ENCODE results near the gene BSN. TPM values are rescaled to one million over a fixed set of nuclear protein-coding genes. Genes with fewer than 3 reads are reported as not detected.

Gene BSN
- total and polyA plus RNA-seq, 11 donors = 0.12 to 1.6 (median 0.75) TPM

DNA sequence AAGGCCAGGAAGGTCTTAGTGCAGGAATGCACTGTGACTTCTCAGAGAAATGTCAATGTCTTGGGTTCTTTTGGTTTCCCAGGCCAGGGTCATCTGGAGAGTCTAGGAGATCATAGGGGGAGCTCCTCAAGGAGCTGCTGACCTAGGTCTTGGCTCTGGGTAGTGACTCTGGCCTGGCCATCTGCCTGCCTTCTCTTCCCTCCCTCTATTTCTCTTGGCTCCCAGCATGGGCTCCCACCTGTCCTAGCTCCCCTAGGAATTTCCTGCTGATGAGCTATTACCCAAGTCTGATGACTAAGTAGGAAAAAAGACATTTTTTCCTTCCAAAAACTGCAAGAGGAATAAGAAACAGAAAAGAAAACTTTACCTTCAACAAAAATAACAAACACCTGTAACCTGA is 57.4 kb downstream of the BSN start:
- Histone ChIP-seq H3K27me3 (no peaks in the 10 kb centered on the region), H3K36me3 (no peaks in the 10 kb centered on the region), H3K4me3 (no peak overlapping the region), H3K9me3 (peaks cover 0 to 6% (median 0%) of the 10 kb centered on the region in 12 donors), H3K27ac (no peak overlapping the region), H3K4me1 (peaks cover 0 to 16% (median 1%) of the 10 kb centered on the region in 12 donors)
- TF ChIP-seq POLR2A (IDR thresholded peaks at IDR 0.05) = no peak
- TF ChIP-seq, protein P1, sequence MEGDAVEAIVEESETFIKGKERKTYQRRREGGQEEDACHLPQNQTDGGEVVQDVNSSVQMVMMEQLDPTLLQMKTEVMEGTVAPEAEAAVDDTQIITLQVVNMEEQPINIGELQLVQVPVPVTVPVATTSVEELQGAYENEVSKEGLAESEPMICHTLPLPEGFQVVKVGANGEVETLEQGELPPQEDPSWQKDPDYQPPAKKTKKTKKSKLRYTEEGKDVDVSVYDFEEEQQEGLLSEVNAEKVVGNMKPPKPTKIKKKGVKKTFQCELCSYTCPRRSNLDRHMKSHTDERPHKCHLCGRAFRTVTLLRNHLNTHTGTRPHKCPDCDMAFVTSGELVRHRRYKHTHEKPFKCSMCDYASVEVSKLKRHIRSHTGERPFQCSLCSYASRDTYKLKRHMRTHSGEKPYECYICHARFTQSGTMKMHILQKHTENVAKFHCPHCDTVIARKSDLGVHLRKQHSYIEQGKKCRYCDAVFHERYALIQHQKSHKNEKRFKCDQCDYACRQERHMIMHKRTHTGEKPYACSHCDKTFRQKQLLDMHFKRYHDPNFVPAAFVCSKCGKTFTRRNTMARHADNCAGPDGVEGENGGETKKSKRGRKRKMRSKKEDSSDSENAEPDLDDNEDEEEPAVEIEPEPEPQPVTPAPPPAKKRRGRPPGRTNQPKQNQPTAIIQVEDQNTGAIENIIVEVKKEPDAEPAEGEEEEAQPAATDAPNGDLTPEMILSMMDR (IDR thresholded peaks at IDR 0.05) = no peak
- no peak for ATAC-seq
- intact Hi-C loops (cut with DNase I) = no loop called here
- DNase-seq = no peak

DNA sequence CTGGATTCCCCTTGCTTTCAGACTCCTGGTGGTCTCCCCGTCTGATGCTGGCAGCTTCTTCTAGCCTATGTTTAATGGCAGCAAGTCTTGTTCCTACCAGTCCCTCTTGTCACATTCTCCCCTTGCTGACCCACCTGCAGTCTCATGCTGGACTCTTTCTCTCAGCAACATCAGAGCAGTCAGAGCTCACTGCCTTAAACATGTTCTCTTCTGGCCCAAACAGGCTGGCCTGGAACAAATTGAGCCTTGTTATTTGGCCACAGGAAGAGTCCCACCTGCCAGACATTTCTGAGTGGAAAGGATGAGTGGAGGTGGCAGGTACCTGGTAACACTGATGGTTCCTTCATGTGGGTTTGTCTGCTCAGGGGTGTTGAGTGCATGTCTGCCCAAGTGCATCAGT is 60.7 kb downstream of the BSN start:
- intact Hi-C loops (cut with DNase I) = no loop called here

DNA sequence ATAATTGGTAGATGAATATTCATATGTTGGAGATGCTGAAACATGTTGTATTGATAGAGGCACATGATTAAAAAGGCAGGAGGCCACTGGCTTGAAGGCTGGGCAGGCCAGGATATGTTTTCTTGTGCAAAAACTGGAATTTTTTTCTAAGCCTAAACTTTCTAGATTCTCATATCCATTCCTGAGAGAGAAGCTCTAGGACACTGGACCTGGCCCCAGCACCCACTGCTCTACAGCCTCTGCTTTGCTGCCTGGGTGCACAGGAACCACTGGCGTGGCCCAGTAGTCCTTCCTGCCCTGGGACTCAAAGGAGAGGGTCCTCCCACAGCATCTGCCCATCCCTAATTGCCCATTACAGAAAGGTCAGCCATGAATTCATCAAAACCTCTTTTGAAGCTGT is 61.8 kb downstream of the BSN start:
- no peak overlapping the region for H3K27ac ChIP-seq
- peaks cover 0 to 6% (median 0%) of the 10 kb centered on the region in 12 donors for H3K9me3 ChIP-seq
- intact Hi-C loops (cut with DNase I) = no loop called here
- H3K4me1 ChIP-seq = peaks cover 0 to 2% (median 0%) of the 10 kb centered on the region in 12 donors
- H3K4me3 ChIP-seq = no peak overlapping the region
- ATAC-seq = no peak
- no peaks in the 10 kb centered on the region for H3K27me3 ChIP-seq
- no peak for TF ChIP-seq POLR2A (IDR thresholded peaks at IDR 0.05)
- TF ChIP-seq, protein P1 (IDR thresholded peaks at IDR 0.05) = no peak
- DNase-seq = no peak
- WGBS, 4 donors = 86 to 92% (median 92%) methylated on average over 1 of the region's 1 CpG
- no peaks in the 10 kb centered on the region for H3K36me3 ChIP-seq

More for the DNA sequence above, 60.7 kb downstream of the BSN start:
- Histone ChIP-seq H3K27me3 (no peaks in the 10 kb centered on the region), H3K4me1 (peaks cover 0 to 6% (median 0%) of the 10 kb centered on the region in 12 donors), H3K27ac (no peak overlapping the region), H3K36me3 (no peaks in the 10 kb centered on the region), H3K9me3 (peaks cover 0 to 6% (median 0%) of the 10 kb centered on the region in 12 donors), H3K4me3 (no peak overlapping the region)
- ATAC-seq (peak in 1 of 4 donors; percentile 29), DNase-seq (no peak)
- TF ChIP-seq POLR2A (IDR thresholded peaks at IDR 0.05) = no peak
- TF ChIP-seq, protein P1 (IDR thresholded peaks at IDR 0.05) = no peak
- WGBS, 4 donors = 74 to 95% (median 80%) methylated on average over 1 of the region's 1 CpG

DNA sequence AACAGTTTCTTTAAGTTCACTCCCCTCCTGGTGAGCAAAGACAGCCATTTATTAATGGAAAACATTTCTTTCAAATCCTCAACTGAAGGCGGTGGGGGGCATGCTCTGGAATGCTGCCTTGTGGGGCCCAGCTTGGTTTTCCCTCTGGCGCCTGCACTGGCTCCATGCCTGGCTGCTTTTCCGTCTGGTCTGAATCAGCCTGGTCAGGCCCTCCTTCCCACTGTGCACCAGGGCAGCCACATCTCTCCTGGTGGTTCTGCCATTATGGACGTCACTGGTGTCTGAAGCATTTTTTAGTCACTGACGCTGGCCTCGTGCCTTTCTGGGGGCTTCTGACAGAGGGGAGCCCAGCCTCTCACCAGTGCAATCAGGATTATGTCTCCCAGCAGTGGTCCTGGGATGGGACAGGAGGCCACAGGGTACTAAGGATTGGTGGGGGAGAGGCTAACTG is 62.2 kb downstream of the BSN start:
- Histone ChIP-seq H3K27ac (no peak overlapping the region), H3K27me3 (no peaks in the 10 kb centered on the region), H3K36me3 (no peaks in the 10 kb centered on the region), H3K4me1 (no peaks in the 10 kb centered on the region), H3K9me3 (peaks cover 0 to 6% (median 0%) of the 10 kb centered on the region in 12 donors), H3K4me3 (no peak overlapping the region)
- TF ChIP-seq, protein P1 (IDR thresholded peaks at IDR 0.05) = no peak
- no peak for TF ChIP-seq POLR2A (IDR thresholded peaks at IDR 0.05)
- ATAC-seq (no peak), DNase-seq (no peak)
- intact Hi-C loops (cut with DNase I) = no loop called here
- WGBS, 4 donors = 65 to 84% (median 68%) methylated on average over 6 of the region's 6 CpGs

All from heart left ventricle (tissue), 16 donors.